OCI-LY3 (cell line): Measurements from ENCODE around the gene POLN.

Source experiments
- H2AFZ ChIP-seq: fragments of 200-600, 300-600 bp; shearing (Covaris generic); 2 replicates; pipeline ENCODE4 v1.6.0; 2014; ENCODE audit warnings: antibody characterized with exemption, low read depth, low read length
- H3K27ac ChIP-seq: fragments of 200-600, 300-600 bp; sonication (generic); 2 replicates; pipeline ENCODE4 v1.5.1; 2014; ENCODE audit warnings: mild to moderate bottlenecking, low read length, moderate library complexity, mixed read lengths
- H3K27me3 ChIP-seq: fragments of 200-600, 300-600 bp; sonication (generic); 2 replicates; pipeline ENCODE4 v1.6.1; 2014; ENCODE audit warnings: low read depth, low read length, mixed read lengths
- H3K36me3 ChIP-seq: fragments of 200-600, 300-600 bp; sonication (generic); replicated peaks from 2 replicates; pipeline ENCODE3; 2014; ENCODE audit warnings: low read depth, low read length, mixed read lengths
- H3K4me1 ChIP-seq: fragments of 300-600, 200-600 bp; sonication (generic); 2 replicates; pipeline ENCODE4 v1.6.1; 2014; ENCODE audit warnings: low read length, mixed read lengths
- H3K4me2 ChIP-seq: fragments of 200-600, 300-600 bp; sonication (generic); 2 replicates; pipeline ENCODE4 v1.6.1; 2014; ENCODE audit warnings: low read length, mixed read lengths
- H3K4me3 ChIP-seq: fragments of 300-600, 200-600 bp; sonication (generic); 2 replicates; pipeline ENCODE4 v1.5.1; 2014; ENCODE audit warnings: antibody characterized with exemption, mild to moderate bottlenecking, low read length, moderate library complexity
- H3K79me2 ChIP-seq: fragments of 300-600, 200-600 bp; shearing (Covaris generic); 2 replicates; pipeline ENCODE4 v1.6.1; 2014; ENCODE audit warnings: mild to moderate bottlenecking, low read length, mixed read lengths
- H3K9ac ChIP-seq: fragments of 300-600, 200-600 bp; shearing (Covaris generic); 2 replicates; pipeline ENCODE4 v1.6.0; 2014; ENCODE audit warnings: mild to moderate bottlenecking, low read length, moderate library complexity
- H3K9me3 ChIP-seq: fragments of 200-600, 300-600 bp; shearing (Covaris generic); 2 replicates; pipeline ENCODE4 v1.6.1; 2014; ENCODE audit warnings: low read length, mixed read lengths; ENCODE audit not compliant: insufficient read depth
- H4K20me1 ChIP-seq: fragments of 200-600, 300-600 bp; sonication (generic); 2 replicates; pipeline ENCODE4 v1.6.1; 2016; ENCODE audit warnings: low read length, mixed read lengths; ENCODE audit not compliant: insufficient read depth
- EZH2phosphoT487 ChIP-seq: fragments of 200-600 bp; shearing (Covaris generic); IDR thresholded peaks from 2 replicates; pipeline ENCODE4 v1.6.1; 2018; ENCODE audit warnings: antibody characterized with exemption, mixed run types, low read depth
- TF ChIP-seq, protein P1 (sequence below): fragments of 200-600, 300-600 bp; sonication (generic); IDR thresholded peaks from 2 replicates; pipeline ENCODE4 v1.5.1; 2014; ENCODE audit warnings: antibody characterized with exemption, low read length, low read depth

Gene POLN

DNA sequence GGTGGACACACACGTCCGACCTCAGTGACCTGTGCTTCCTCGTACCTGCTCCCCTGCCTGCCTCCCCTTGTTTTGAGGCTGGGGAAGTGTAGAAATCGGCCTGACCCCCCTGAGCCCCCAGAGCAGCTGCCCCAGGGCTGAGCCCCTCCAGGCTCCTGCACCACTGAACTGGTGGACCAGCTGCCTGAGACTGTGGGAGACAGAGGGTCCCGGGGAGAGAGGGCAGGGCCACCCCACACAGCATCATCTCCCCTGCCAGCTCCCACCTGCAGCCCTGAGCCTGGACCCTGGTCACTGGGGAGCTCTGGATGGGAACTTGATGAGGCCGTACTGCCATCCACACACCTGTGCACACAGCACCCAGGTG, 197.8 kb downstream of the POLN start:
- Histone ChIP-seq H3K4me2 (no peak overlapping the region), H3K36me3 (no peaks in the 10 kb centered on the region), H3K27me3 (no peaks in the 10 kb centered on the region), H3K4me3 (no peak overlapping the region), H2AFZ (no peak overlapping the region), H3K9me3 (no peaks in the 10 kb centered on the region), H3K27ac (no peak overlapping the region), H3K79me2 (no peaks in the 10 kb centered on the region; the same call in 1 of the 2 replicates), H4K20me1 (peaks cover 3% of the 10 kb centered on the region; the same call in 1 of the 2 replicates), H3K4me1 (0 out of 2 replicates have a peak, but pooled peaks cover 2% of the 10 kb centered on the region), H3K9ac (no peak overlapping the region)
- TF ChIP-seq, protein P1, sequence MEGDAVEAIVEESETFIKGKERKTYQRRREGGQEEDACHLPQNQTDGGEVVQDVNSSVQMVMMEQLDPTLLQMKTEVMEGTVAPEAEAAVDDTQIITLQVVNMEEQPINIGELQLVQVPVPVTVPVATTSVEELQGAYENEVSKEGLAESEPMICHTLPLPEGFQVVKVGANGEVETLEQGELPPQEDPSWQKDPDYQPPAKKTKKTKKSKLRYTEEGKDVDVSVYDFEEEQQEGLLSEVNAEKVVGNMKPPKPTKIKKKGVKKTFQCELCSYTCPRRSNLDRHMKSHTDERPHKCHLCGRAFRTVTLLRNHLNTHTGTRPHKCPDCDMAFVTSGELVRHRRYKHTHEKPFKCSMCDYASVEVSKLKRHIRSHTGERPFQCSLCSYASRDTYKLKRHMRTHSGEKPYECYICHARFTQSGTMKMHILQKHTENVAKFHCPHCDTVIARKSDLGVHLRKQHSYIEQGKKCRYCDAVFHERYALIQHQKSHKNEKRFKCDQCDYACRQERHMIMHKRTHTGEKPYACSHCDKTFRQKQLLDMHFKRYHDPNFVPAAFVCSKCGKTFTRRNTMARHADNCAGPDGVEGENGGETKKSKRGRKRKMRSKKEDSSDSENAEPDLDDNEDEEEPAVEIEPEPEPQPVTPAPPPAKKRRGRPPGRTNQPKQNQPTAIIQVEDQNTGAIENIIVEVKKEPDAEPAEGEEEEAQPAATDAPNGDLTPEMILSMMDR, result no peak

DNA sequence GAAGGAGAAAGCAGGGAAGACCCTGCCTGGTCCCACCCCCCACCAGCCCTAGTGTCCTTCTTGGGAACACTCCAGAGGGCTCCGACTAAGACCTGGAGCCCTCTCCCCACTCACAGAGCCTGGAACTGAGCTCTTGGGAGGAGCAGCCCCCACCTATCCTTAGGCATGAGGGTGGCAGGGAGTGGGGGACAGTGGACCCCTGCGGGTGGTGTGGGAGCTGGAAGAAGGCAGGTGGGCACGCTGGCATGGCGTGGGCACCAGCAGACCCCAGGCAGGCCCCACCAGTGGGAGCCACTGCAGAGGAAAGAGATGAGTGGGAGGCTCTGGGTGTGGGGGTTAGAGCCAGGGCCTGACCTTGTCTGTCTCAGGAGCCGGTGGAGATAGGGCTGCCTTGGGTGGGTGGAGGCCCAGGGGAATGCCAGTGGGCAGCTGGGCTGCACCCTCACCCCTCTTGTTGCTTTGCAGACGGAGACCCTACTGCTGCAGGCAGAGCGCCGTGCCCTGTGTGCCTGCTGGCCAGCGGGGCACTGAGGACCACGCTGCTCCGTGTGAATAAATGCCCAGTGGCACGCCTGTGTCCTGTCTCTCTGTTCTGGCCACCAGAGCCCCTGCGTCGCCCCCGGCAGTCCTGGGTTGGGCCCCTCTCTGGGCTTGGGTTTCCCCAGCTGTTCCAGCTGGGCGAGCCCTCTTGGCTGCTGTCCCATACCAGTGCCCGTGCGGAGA, 198.4 kb downstream of the POLN start:
- 0 out of 2 replicates have a peak, but pooled peaks cover 2% of the 10 kb centered on the region for H3K4me1 ChIP-seq

DNA sequence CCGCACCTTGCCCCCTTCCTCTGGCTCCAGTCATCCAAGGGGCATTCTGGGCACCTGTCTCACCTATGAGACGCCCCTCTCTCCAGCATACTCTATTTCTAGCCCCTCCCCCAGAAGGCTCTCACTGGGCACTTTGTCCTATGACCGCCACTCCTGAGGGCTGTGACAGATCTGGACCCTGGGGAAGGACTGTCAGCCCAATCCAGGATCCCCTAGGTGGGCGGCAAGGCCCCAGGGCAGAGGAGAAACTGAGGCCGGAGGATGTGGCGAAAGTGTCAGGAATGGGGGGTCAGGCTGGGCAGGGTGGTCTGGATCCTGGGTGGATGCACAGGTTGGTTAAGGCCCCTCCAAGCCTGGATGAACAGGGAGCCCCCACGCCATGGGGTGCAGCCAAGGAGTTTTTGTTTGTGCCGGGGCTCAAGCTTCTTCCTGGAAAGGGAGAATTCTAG, 198.9 kb downstream of the POLN start:
- no peak overlapping the region for H2AFZ ChIP-seq
- H3K36me3 ChIP-seq, result no peaks in the 10 kb centered on the region
- TF ChIP-seq, protein P1, result no peak
- TF ChIP-seq EZH2phosphoT487, result no peak
- H3K27me3 ChIP-seq, result no peaks in the 10 kb centered on the region
- H3K4me1 ChIP-seq, result 0 out of 2 replicates have a peak, but pooled peaks cover 2% of the 10 kb centered on the region
- H3K27ac ChIP-seq, result no peak overlapping the region
- H4K20me1 ChIP-seq, result peaks cover 3% of the 10 kb centered on the region; the same call in 1 of the 2 replicates
- H3K4me2 ChIP-seq, result peak overlapping the region; percentile 90
- no peak overlapping the region for H3K9ac ChIP-seq
- H3K79me2 ChIP-seq, result no peaks in the 10 kb centered on the region; the same call in 1 of the 2 replicates
- no peaks in the 10 kb centered on the region for H3K9me3 ChIP-seq
- H3K4me3 ChIP-seq, result peak overlapping the region; percentile 80

More for the DNA sequence above, 198.4 kb downstream of the POLN start:
- Histone ChIP-seq H3K79me2 (no peaks in the 10 kb centered on the region; the same call in 1 of the 2 replicates), H3K27me3 (no peaks in the 10 kb centered on the region), H2AFZ (no peak overlapping the region), H3K4me3 (no peak overlapping the region), H3K4me2 (no peak overlapping the region), H4K20me1 (peaks cover 3% of the 10 kb centered on the region; the same call in 1 of the 2 replicates), H3K9me3 (no peaks in the 10 kb centered on the region), H3K9ac (no peak overlapping the region), H3K27ac (no peak overlapping the region), H3K36me3 (no peaks in the 10 kb centered on the region)
- TF ChIP-seq, protein P1, result no peak
- TF ChIP-seq EZH2phosphoT487, result no peak

DNA sequence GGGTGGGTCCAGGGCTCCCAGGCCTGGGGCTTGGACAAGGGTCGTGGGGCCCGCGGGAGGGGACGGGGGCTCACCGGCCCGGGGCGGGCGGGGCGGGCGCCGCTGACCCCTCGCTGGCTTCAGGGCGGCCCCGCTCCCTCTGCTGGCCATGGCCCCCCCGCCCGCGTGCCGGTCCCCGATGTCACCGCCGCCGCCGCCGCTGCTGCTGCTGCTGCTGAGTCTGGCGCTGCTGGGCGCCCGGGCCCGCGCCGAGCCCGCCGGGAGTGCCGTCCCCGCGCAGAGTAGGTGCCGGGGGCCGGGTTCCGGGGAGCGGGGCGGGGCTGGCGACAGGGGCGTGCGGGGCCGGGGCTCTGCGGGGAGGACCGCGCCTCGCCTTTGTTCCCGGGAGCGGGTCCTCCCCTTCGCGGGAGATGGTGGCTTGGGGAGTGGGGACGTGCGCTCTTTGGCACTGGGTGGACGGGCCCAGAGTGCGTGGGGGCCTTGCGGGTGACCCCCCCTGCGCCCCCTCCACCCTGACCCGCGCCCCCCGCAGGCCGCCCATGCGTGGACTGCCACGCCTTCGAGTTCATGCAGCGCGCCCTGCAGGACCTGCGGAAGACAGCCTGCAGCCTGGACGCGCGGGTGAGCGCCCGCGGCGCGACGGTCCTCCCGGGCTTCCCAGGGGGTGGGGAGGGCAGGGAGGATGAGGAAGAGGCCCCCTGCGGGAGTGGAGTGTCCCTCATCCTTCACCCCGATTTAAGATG, 199.5 kb downstream of the POLN start:
- H3K4me1 ChIP-seq, result 0 out of 2 replicates have a peak, but pooled peaks cover 2% of the 10 kb centered on the region
- no peaks in the 10 kb centered on the region; the same call in 1 of the 2 replicates for H3K79me2 ChIP-seq
- H3K27ac ChIP-seq, result no peak overlapping the region
- H3K4me3 ChIP-seq, result peak overlapping the region; percentile 80
- peak overlapping the region; percentile 90 for H3K4me2 ChIP-seq
- H4K20me1 ChIP-seq, result peaks cover 3% of the 10 kb centered on the region; the same call in 1 of the 2 replicates
- no peaks in the 10 kb centered on the region for H3K27me3 ChIP-seq
- no peaks in the 10 kb centered on the region for H3K9me3 ChIP-seq
- H3K9ac ChIP-seq, result peak overlapping the region; percentile 47
- no peak for TF ChIP-seq EZH2phosphoT487
- TF ChIP-seq, protein P1, result 0 out of 2 replicates have a peak, but pooled peaks have one; percentile 3
- no peaks in the 10 kb centered on the region for H3K36me3 ChIP-seq
- no peak overlapping the region for H2AFZ ChIP-seq
